Activated CD4-positive, alpha-beta memory T cell treated with anti-CD3 and anti-CD28 coated beads, Interleukin-2, amount 10 ng/mL, durations not matched to agents 7 days and 5 days (primary cell): ENCODE measurements around the gene NIPAL1. TPM values are rescaled to one million over a fixed set of nuclear protein-coding genes. Genes with fewer than 3 reads are reported as not detected.
A peak's percentile ranks its signal among the peaks of the same experiment; 100 is the strongest.

ENCODE experiments used
- CTCF ChIA-PET: fragments of 350-600 bp; sonication (Branson Sonifier 250); formaldehyde crosslinking; loops from one replicate; lab custom pipeline; 2021; ENCODE audit warnings: antibody characterized with exemption, inconsistent platforms; lab: Charles Lee
- POLR2A ChIA-PET: fragments of 350-600 bp; sonication (Branson Sonifier 250); formaldehyde crosslinking; loops from one replicate; lab custom pipeline; 2021; ENCODE audit warnings: antibody characterized with exemption; lab: Charles Lee
- DNase-seq: peaks from one replicate; pipeline ENCODE4 v3.0.0-alpha.2; 2020
- H3K27ac Mint-ChIP-seq: one replicate; pipeline ENCODE4 v1.8.0; 2021; ENCODE audit warnings: mild to moderate bottlenecking, mixed read lengths
- H3K27me3 Mint-ChIP-seq: one replicate; pipeline ENCODE4 v1.8.0; 2021; ENCODE audit warnings: mixed read lengths
- H3K36me3 Mint-ChIP-seq: one replicate; pipeline ENCODE4 v1.8.0; 2021; ENCODE audit warnings: low read depth, mixed read lengths
- H3K4me1 Mint-ChIP-seq: one replicate; pipeline ENCODE4 v1.8.0; 2021; ENCODE audit warnings: mixed read lengths
- H3K4me3 Mint-ChIP-seq: one replicate; pipeline ENCODE4 v1.8.0; 2021; ENCODE audit warnings: mild to moderate bottlenecking, mixed read lengths
- H3K9me3 Mint-ChIP-seq: one replicate; pipeline ENCODE4 v1.8.0; 2021; ENCODE audit warnings: mixed read lengths
- total RNA-seq, 2 experiments: library from RNA; stranded (reverse); gene quantifications; one replicate each; pipeline ENCODE4 v1.2.3, GENCODE V29; 2021

Gene NIPAL1
- total RNA-seq, 2 experiments from 2014 or later: 0.60 to 0.78 TPM

DNA sequence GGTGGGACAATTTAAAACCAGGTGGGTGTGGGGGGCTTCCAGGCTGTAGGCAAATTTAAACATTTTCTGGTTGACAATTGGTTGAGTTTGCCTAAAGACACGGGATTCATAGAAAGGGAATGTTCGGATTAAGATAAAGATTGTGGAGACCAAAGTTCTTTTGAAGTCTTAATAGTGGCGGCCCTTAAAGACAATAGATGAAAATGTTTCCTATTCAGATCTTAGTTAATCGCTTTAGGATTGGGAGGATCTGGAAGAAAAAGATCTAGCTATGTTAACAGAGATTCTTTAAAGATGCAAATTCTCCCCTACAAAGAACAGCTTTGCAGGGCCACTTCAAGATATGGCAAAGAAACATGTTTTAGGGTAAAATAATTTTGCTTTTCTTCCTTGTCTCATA is 4.8 kb upstream of the NIPAL1 start:
- H3K27me3 Mint-ChIP-seq: peaks cover 17% of the 10 kb centered on the region

GRCh38 chr4:48012824-48013223 is 3.7 kb upstream of the NIPAL1 start:
- Mint-ChIP-seq H3K36me3 (no peaks in the 10 kb centered on the region), H3K27me3 (peaks cover 24% of the 10 kb centered on the region), H3K27ac (no peak overlapping the region), H3K4me1 (peaks cover 4% of the 10 kb centered on the region), H3K4me3 (no peak overlapping the region), H3K9me3 (peaks cover 8% of the 10 kb centered on the region)
- DNase-seq: no peak
- CTCF ChIA-PET: no interaction called here
- POLR2A ChIA-PET: no interaction called here

More for the DNA sequence above, 4.8 kb upstream of the NIPAL1 start:
- H3K36me3 Mint-ChIP-seq: no peaks in the 10 kb centered on the region
- H3K4me3 Mint-ChIP-seq: no peak overlapping the region
- POLR2A ChIA-PET: no interaction called here
- CTCF ChIA-PET: no interaction called here
- peaks cover 11% of the 10 kb centered on the region for H3K9me3 Mint-ChIP-seq
- no peak for DNase-seq
- H3K27ac Mint-ChIP-seq: no peak overlapping the region
- no peaks in the 10 kb centered on the region for H3K4me1 Mint-ChIP-seq

GRCh38 chr4:48015216-48015615 is 1.4 kb upstream of the NIPAL1 start:
- no peaks in the 10 kb centered on the region for H3K36me3 Mint-ChIP-seq
- H3K27me3 Mint-ChIP-seq: peaks cover 44% of the 10 kb centered on the region

GRCh38 chr4:48015678-48016077 is 894 bp upstream of the NIPAL1 start:
- Mint-ChIP-seq H3K4me1 (peaks cover 4% of the 10 kb centered on the region), H3K27me3 (peaks cover 47% of the 10 kb centered on the region), H3K27ac (no peak overlapping the region), H3K4me3 (peak overlapping the region; percentile 64), H3K36me3 (no peaks in the 10 kb centered on the region), H3K9me3 (peaks cover 3% of the 10 kb centered on the region)
- CTCF ChIA-PET: no interaction called here
- no peak for DNase-seq
- POLR2A ChIA-PET: no interaction called here

More at GRCh38 chr4:48015216-48015615, 1.4 kb upstream of the NIPAL1 start:
- no peak for DNase-seq
- CTCF ChIA-PET: no interaction called here
- Mint-ChIP-seq H3K4me1 (peaks cover 4% of the 10 kb centered on the region), H3K27ac (no peak overlapping the region), H3K9me3 (peaks cover 6% of the 10 kb centered on the region), H3K4me3 (no peak overlapping the region)
- POLR2A ChIA-PET: no interaction called here

DNA sequence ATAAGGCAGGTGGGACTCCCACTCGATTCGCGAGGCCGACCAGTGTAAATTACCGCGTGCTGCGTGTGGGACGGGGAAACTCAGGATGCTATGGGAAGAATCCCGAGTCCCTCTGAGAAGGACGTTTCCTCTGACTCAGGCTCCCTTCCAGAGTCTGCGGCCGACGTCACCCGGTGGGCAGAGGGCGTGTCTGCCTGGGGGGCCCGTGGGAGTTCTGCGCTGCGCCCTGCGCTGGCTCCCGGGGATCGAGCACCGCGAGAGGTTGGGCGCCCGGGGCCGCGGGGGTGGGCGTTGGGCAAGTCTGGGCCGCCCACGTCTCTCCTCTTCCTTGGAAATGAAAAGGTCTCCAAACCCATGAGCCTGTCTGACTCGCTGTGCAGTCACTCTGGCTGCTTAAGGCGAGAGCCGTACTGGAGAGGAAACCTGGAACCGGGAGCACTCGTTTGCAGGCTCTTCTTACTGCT is 568 bp downstream of the NIPAL1 start:
- ChIA-PET POLR2A (no interaction called here), CTCF (interaction anchor here (1.1 kb wide), 1 partner anchor 11 kb away, joined by 3 read pairs; no protein-coding TSS in a partner anchor)
- peaks cover 4% of the 10 kb centered on the region for H3K4me1 Mint-ChIP-seq
- DNase-seq: no peak
- H3K9me3 Mint-ChIP-seq: peaks cover 3% of the 10 kb centered on the region
- H3K36me3 Mint-ChIP-seq: no peaks in the 10 kb centered on the region
- peak overlapping the region; percentile 45 for H3K4me3 Mint-ChIP-seq
- no peak overlapping the region for H3K27ac Mint-ChIP-seq
- peaks cover 54% of the 10 kb centered on the region for H3K27me3 Mint-ChIP-seq

- CTCF ChIA-PET: interaction anchor here (0.9 to 2.4 kb wide), 2 partner anchors 17 to 91 kb away, joined by 4 to 12 read pairs; no protein-coding TSS in a partner anchor
- H3K36me3 Mint-ChIP-seq: no peaks in the 10 kb centered on the region
- DNase-seq: no peak
- H3K27ac Mint-ChIP-seq: no peak overlapping the region
- H3K4me1 Mint-ChIP-seq: peaks cover 4% of the 10 kb centered on the region
- POLR2A ChIA-PET: no interaction called here
- H3K27me3 Mint-ChIP-seq: peaks cover 58% of the 10 kb centered on the region
- no peak overlapping the region for H3K4me3 Mint-ChIP-seq
- peaks cover 3% of the 10 kb centered on the region for H3K9me3 Mint-ChIP-seq
These were observed 1.5 kb downstream of the NIPAL1 start for GRCh38 chr4:48018112-48018511.

GRCh38 chr4:48021100-48021499 is 4.5 kb downstream of the NIPAL1 start:
- ChIA-PET POLR2A (no interaction called here), CTCF (no interaction called here)
- DNase-seq: no peak
- no peaks in the 10 kb centered on the region for H3K9me3 Mint-ChIP-seq
- no peak overlapping the region for H3K4me3 Mint-ChIP-seq
- peaks cover 49% of the 10 kb centered on the region for H3K27me3 Mint-ChIP-seq
- no peak overlapping the region for H3K27ac Mint-ChIP-seq
- peaks cover 4% of the 10 kb centered on the region for H3K4me1 Mint-ChIP-seq
- H3K36me3 Mint-ChIP-seq: no peaks in the 10 kb centered on the region

DNA sequence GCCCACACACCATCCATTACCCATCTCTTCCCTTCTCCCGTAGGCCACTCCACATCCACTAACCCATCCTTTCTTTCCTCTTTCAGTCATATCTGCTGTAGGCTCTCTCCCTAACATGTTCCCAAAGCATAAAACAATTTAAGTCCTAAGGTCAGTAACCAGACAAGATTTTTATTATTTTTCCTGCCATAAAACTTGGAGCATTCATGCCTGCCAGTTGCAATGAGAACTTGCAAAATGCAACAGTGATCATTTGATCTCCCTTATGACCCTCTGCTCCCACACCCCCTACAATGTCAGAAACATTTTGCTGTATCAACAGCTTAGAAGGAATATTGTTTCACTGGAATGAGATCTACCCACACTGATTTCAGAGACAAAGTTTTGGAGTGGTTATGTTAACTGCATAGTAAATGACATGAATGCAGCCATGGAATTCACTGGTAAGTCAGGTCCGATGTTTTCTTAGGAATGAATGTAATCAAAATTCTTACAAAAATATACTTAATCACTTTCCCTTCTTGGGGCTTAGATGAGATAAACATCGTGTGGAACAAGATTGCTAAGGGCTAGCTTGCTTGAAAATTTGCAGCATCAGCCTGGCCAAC is 5.7 kb downstream of the NIPAL1 start:
- CTCF ChIA-PET: no interaction called here
- Mint-ChIP-seq H3K27ac (no peak overlapping the region), H3K4me3 (no peak overlapping the region), H3K4me1 (peaks cover 3% of the 10 kb centered on the region), H3K27me3 (peaks cover 44% of the 10 kb centered on the region), H3K36me3 (no peaks in the 10 kb centered on the region), H3K9me3 (no peaks in the 10 kb centered on the region)
- POLR2A ChIA-PET: no interaction called here
- no peak for DNase-seq

GRCh38 chr4:48024522-48024921 is 8.0 kb downstream of the NIPAL1 start:
- ChIA-PET POLR2A (no interaction called here), CTCF (interaction anchor here (1.4 kb wide), 1 partner anchor 10 kb away, joined by 4 read pairs; no protein-coding TSS in a partner anchor)
- Mint-ChIP-seq H3K27me3 (peaks cover 27% of the 10 kb centered on the region), H3K4me3 (no peak overlapping the region), H3K4me1 (peaks cover 12% of the 10 kb centered on the region), H3K27ac (no peak overlapping the region), H3K9me3 (no peaks in the 10 kb centered on the region), H3K36me3 (no peaks in the 10 kb centered on the region)
- DNase-seq: no peak

- peaks cover 24% of the 10 kb centered on the region for H3K27me3 Mint-ChIP-seq
- ChIA-PET CTCF (interaction anchor here (1.4 kb wide), 1 partner anchor 9 kb away, joined by 4 read pairs; no protein-coding TSS in a partner anchor), POLR2A (no interaction called here)
- H3K36me3 Mint-ChIP-seq: no peaks in the 10 kb centered on the region
- peaks cover 12% of the 10 kb centered on the region for H3K4me1 Mint-ChIP-seq
- no peak overlapping the region for H3K27ac Mint-ChIP-seq
- DNase-seq: no peak
- H3K4me3 Mint-ChIP-seq: no peak overlapping the region
- no peaks in the 10 kb centered on the region for H3K9me3 Mint-ChIP-seq
These were observed 8.4 kb downstream of the NIPAL1 start for GRCh38 chr4:48025005-48025404.

GRCh38 chr4:48027653-48028052 is 11.1 kb downstream of the NIPAL1 start:
- H3K27ac Mint-ChIP-seq: no peak overlapping the region
- no peak for DNase-seq
- H3K4me1 Mint-ChIP-seq: peaks cover 12% of the 10 kb centered on the region
- H3K27me3 Mint-ChIP-seq: peaks cover 10% of the 10 kb centered on the region
- no peak overlapping the region for H3K4me3 Mint-ChIP-seq
- ChIA-PET CTCF (interaction anchor here (0.9 to 1.2 kb wide), 2 partner anchors 11 to 111 kb away, joined by 3 to 4 read pairs; partner anchors contain the start of genes CNGA1 and NIPAL1), POLR2A (no interaction called here)
- H3K9me3 Mint-ChIP-seq: no peaks in the 10 kb centered on the region
- H3K36me3 Mint-ChIP-seq: no peaks in the 10 kb centered on the region

DNA sequence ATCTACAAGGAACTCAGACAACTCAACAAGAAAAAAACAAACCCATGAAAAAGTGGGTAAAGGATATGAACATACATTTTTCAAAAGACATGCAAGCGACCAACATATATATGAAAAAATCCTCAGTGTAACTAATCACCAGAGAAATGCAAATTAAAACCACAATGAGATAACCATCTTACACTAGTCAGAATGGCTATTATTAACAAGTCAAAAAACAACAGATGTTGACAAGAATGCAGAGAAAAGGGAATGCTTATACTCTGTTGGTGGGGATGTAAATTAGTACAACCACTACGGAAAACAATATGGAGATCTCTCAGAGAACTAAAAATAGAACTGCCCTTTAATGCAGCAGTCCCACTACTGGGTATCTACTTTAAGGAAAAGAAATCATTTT is 12.1 kb downstream of the NIPAL1 start:
- Mint-ChIP-seq H3K9me3 (no peaks in the 10 kb centered on the region), H3K36me3 (no peaks in the 10 kb centered on the region), H3K27ac (no peak overlapping the region), H3K27me3 (peaks cover 10% of the 10 kb centered on the region), H3K4me1 (peaks cover 12% of the 10 kb centered on the region), H3K4me3 (no peak overlapping the region)
- no peak for DNase-seq
- ChIA-PET POLR2A (no interaction called here), CTCF (interaction anchor here (0.9 to 1.2 kb wide), 2 partner anchors 12 to 110 kb away, joined by 3 to 4 read pairs; partner anchors contain the start of genes CNGA1 and NIPAL1)

- Mint-ChIP-seq H3K4me1 (peaks cover 12% of the 10 kb centered on the region), H3K27me3 (peaks cover 4% of the 10 kb centered on the region), H3K4me3 (no peak overlapping the region), H3K9me3 (no peaks in the 10 kb centered on the region), H3K36me3 (no peaks in the 10 kb centered on the region), H3K27ac (no peak overlapping the region)
- no peak for DNase-seq
- ChIA-PET POLR2A (no interaction called here), CTCF (interaction anchor here (1.1 kb wide), 1 partner anchor 27 kb away, joined by 3 read pairs; no protein-coding TSS in a partner anchor)
These were observed 13.9 kb downstream of the NIPAL1 start for GRCh38 chr4:48030470-48030869.
